ENCODE measurements around the gene DDX4. TPM values are rescaled to one million over a fixed set of nuclear protein-coding genes. Genes with fewer than 3 reads are reported as not detected.
A peak's percentile ranks its signal among the peaks of the same experiment; 100 is the strongest.

DDX4 gene
- total RNA-seq, 1 donor from 2014 or later: not detected

GRCh38 chr5:55850839-55851674 lies 113.2 kb downstream of the DDX4 start, which contains the start of gene IL31RA:
TSS of gene IL31RA (plus strand) at chr5:55851357. CDS start at chr5:55851571, 214 bp downstream.
- Histone ChIP-seq H3K27ac (no peak within 1 kb of the TSS), H3K36me3 (no peaks in the 10 kb centered on the region), H3K27me3 (no peaks in the 10 kb centered on the region), H3K4me3 (peak within 1 kb of the TSS in 1 of 2 donors; percentile 46), H3K9me3 (no peaks in the 10 kb centered on the region), H3K4me1 (no peaks in the 10 kb centered on the region)
- TF ChIP-seq CTCF (IDR thresholded peaks at IDR 0.05): no peak
- intact Hi-C loops (cut with DNase I): no loop called here
- no peak for DNase-seq (ENCODE audit: low spot score in 2 of 2)

- H3K36me3 ChIP-seq: no peaks in the 10 kb centered on the region
- intact Hi-C loops (cut with DNase I): no loop called here
- TF ChIP-seq CTCF (IDR thresholded peaks at IDR 0.05): no peak
- H3K27ac ChIP-seq: no peak overlapping the region
- H3K4me3 ChIP-seq: peak overlapping the region in 1 of 2 donors; percentile 46
- no peaks in the 10 kb centered on the region for H3K27me3 ChIP-seq
- DNase-seq (ENCODE audit: low spot score in 2 of 2): no peak
- H3K4me1 ChIP-seq: no peaks in the 10 kb centered on the region
- H3K9me3 ChIP-seq: no peaks in the 10 kb centered on the region
These were observed 113.8 kb downstream of the DDX4 start for GRCh38 chr5:55851675-55851979.

GRCh38 chr5:55852503-55852902 lies 114.6 kb downstream of the DDX4 start:
- H3K36me3 ChIP-seq: no peaks in the 10 kb centered on the region
- intact Hi-C loops (cut with DNase I): no loop called here
- no peaks in the 10 kb centered on the region for H3K9me3 ChIP-seq
- H3K4me3 ChIP-seq: peak overlapping the region in 1 of 2 donors; percentile 46
- no peak for DNase-seq (ENCODE audit: low spot score in 2 of 2)
- H3K4me1 ChIP-seq: no peaks in the 10 kb centered on the region
- no peaks in the 10 kb centered on the region for H3K27me3 ChIP-seq
- TF ChIP-seq CTCF (IDR thresholded peaks at IDR 0.05): no peak
- no peak overlapping the region for H3K27ac ChIP-seq

GRCh38 chr5:55853041-55853670 lies 115.3 kb downstream of the DDX4 start:
- Histone ChIP-seq H3K36me3 (no peaks in the 10 kb centered on the region), H3K27me3 (no peaks in the 10 kb centered on the region), H3K27ac (no peak overlapping the region), H3K4me1 (no peaks in the 10 kb centered on the region), H3K9me3 (no peaks in the 10 kb centered on the region), H3K4me3 (no peak overlapping the region)
- intact Hi-C loops (cut with DNase I): no loop called here
- DNase-seq (ENCODE audit: low spot score in 2 of 2): no peak
- no peak for TF ChIP-seq CTCF (IDR thresholded peaks at IDR 0.05)

- Histone ChIP-seq H3K4me1 (no peaks in the 10 kb centered on the region), H3K27me3 (no peaks in the 10 kb centered on the region), H3K9me3 (no peaks in the 10 kb centered on the region), H3K4me3 (no peak overlapping the region), H3K36me3 (no peaks in the 10 kb centered on the region), H3K27ac (no peak overlapping the region)
- no peak for DNase-seq (ENCODE audit: low spot score in 2 of 2)
- no peak for TF ChIP-seq CTCF (IDR thresholded peaks at IDR 0.05)
- intact Hi-C loops (cut with DNase I): no loop called here
These were observed 116.0 kb downstream of the DDX4 start for GRCh38 chr5:55853818-55854217.

Data from ascending aorta (tissue), 2 donors.